D721Med (cell line): ENCODE data around the gene TMEM45B.

Experiments
- DNase-seq: peaks from one replicate; pipeline ENCODE4 v3.0.0; 2011; ENCODE audit warnings: low spot score; ENCODE audit not compliant: insufficient read length
- FAIRE-seq: peaks from 2 replicates; lab custom pipeline; 2011; peaks lifted over from hg19 to GRCh38; lab: Jason Lieb, UNC
- CTCF ChIP-seq: IDR thresholded peaks from 2 replicates; pipeline ENCODE4 v1.5.1; 2012; ENCODE audit warnings: mild to moderate bottlenecking, control low read depth; ENCODE audit not compliant: insufficient read depth; ENCODE audit errors: missing control alignments

The TMEM45B gene

GRCh38 chr11:129896062-129896461 is 80.4 kb downstream of the TMEM45B start:
- FAIRE-seq (no peak), DNase-seq (no peak)
- TF ChIP-seq CTCF: no peak

- FAIRE-seq: no peak
These were observed 89.8 kb downstream of the TMEM45B start for GRCh38 chr11:129905402-129905801.

More at GRCh38 chr11:129905402-129905801, 89.8 kb downstream of the TMEM45B start:
- DNase-seq: no peak
- no peak for TF ChIP-seq CTCF
